NCI-H187 treated with DMSO at 0.1 percent for 48 hours (cell line): ENCODE results near the gene HACD3.
"Not testable (repeated sequence)": the region's sequence is repeated elsewhere in the genome, so short reads cannot be mapped to it uniquely, and the experiment has no call there.

Experiments
- DNase-seq: peaks from one replicate; lab custom pipeline; 2025; lab: John Stamatoyannopoulos, UW

HACD3 gene

GRCh38 chr15:65549288-65549687 lies 19.0 kb downstream of the HACD3 start:
- DNase-seq = not testable (repeated sequence)

GRCh38 chr15:65550681-65551098 lies 20.4 kb downstream of the HACD3 start:
- no peak for DNase-seq

GRCh38 chr15:65551183-65551582 lies 20.9 kb downstream of the HACD3 start:
- DNase-seq = no peak

- not testable (repeated sequence) for DNase-seq
Observed at GRCh38 chr15:65552851-65553250, 22.6 kb downstream of the HACD3 start.

- DNase-seq = no peak
Observed at GRCh38 chr15:65553691-65554090, 23.4 kb downstream of the HACD3 start.

GRCh38 chr15:65556622-65557021 lies 26.4 kb downstream of the HACD3 start:
- DNase-seq = no peak

- no peak for DNase-seq
Observed at GRCh38 chr15:65558336-65558735, 28.1 kb downstream of the HACD3 start.

- DNase-seq = no peak
Observed at GRCh38 chr15:65558997-65559760, 28.9 kb downstream of the HACD3 start.

- no peak for DNase-seq
Observed at GRCh38 chr15:65559941-65560340, 29.7 kb downstream of the HACD3 start.

GRCh38 chr15:65561934-65562333 lies 31.7 kb downstream of the HACD3 start:
- DNase-seq = no peak

GRCh38 chr15:65569728-65570127 lies 39.5 kb downstream of the HACD3 start:
- no peak for DNase-seq

GRCh38 chr15:65571971-65572370 lies 41.7 kb downstream of the HACD3 start:
- DNase-seq = no peak

- no peak for DNase-seq
Observed at GRCh38 chr15:65576664-65577063, 46.4 kb downstream of the HACD3 start.

- DNase-seq = no peak
Observed at GRCh38 chr15:65577129-65577996, 47.1 kb downstream of the HACD3 start.

GRCh38 chr15:65578904-65579728 lies 48.9 kb downstream of the HACD3 start:
- DNase-seq = no peak

GRCh38 chr15:65579762-65580161 lies 49.5 kb downstream of the HACD3 start:
- DNase-seq = no peak

- DNase-seq = no peak
Observed at GRCh38 chr15:65580287-65580686, 50.0 kb downstream of the HACD3 start.

GRCh38 chr15:65583701-65584100 lies 53.4 kb downstream of the HACD3 start:
- no peak for DNase-seq

GRCh38 chr15:65584241-65584640 lies 54.0 kb downstream of the HACD3 start:
- DNase-seq = no peak

GRCh38 chr15:65587094-65587493 lies 56.8 kb downstream of the HACD3 start:
- DNase-seq = no peak

- DNase-seq = no peak
Observed at GRCh38 chr15:65595960-65596359, 65.7 kb downstream of the HACD3 start.

GRCh38 chr15:65598468-65598867 lies 68.2 kb downstream of the HACD3 start:
- no peak for DNase-seq
